MCF 10A (cell line): Measurements from ENCODE around the gene CCDC106. TPM values are rescaled to one million over a fixed set of nuclear protein-coding genes. Genes with fewer than 3 reads are reported as not detected.

Source experiments
- BruUV-seq: library from RNA; stranded (reverse); fragments of 400-500 nt; replicated peaks from 2 replicates; lab custom pipeline; 2021; lab: Mats Ljungman, UMichigan
- CTCF ChIA-PET: fragments of 300-600 bp; sonication (Branson Sonifier 250); formaldehyde crosslinking; extraction: SDS; loops from one replicate; lab custom pipeline; 2021; ENCODE audit warnings: antibody characterized with exemption, inconsistent platforms; lab: Yijun Ruan, JAX
- POLR2A ChIA-PET: fragments of 300-600, 350-650 bp; sonication (Branson Sonifier 250); formaldehyde crosslinking; extraction: SDS; loops from one replicate; lab custom pipeline; 2020; ENCODE audit warnings: antibody characterized with exemption, inconsistent platforms; lab: Yijun Ruan, JAX
- DNase-seq: peaks from one replicate; pipeline ENCODE4 v3.0.0-alpha.2; 2018; ENCODE audit not compliant: unreplicated experiment
- H3K27ac Mint-ChIP-seq: one replicate; pipeline ENCODE4 v1.8.0; 2022; ENCODE audit warnings: mild to moderate bottlenecking, low read depth, mixed read lengths; ENCODE audit not compliant: unreplicated experiment
- H3K27me3 Mint-ChIP-seq: one replicate; pipeline ENCODE4 v1.8.0; 2022; ENCODE audit warnings: mixed read lengths; ENCODE audit not compliant: insufficient read depth, unreplicated experiment
- H3K36me3 Mint-ChIP-seq: one replicate; pipeline ENCODE4 v1.8.0; 2022; ENCODE audit warnings: mild to moderate bottlenecking, moderate library complexity, mixed read lengths; ENCODE audit not compliant: insufficient read depth, unreplicated experiment
- H3K4me1 Mint-ChIP-seq: one replicate; pipeline ENCODE4 v1.8.0; 2022; ENCODE audit warnings: mixed read lengths; ENCODE audit not compliant: insufficient read depth, unreplicated experiment
- H3K4me3 Mint-ChIP-seq: one replicate; pipeline ENCODE4 v1.8.0; 2022; ENCODE audit warnings: mild to moderate bottlenecking, moderate library complexity, mixed read lengths; ENCODE audit not compliant: unreplicated experiment
- H3K9me3 Mint-ChIP-seq: one replicate; pipeline ENCODE4 v1.8.0; 2022; ENCODE audit warnings: mixed read lengths; ENCODE audit not compliant: unreplicated experiment
- CTCF ChIP-seq: fragments of 200-600 bp; IDR thresholded peaks from one replicate; pipeline ENCODE4 v1.8.0; 2022; ENCODE audit warnings: antibody characterized with exemption, mild to moderate bottlenecking; ENCODE audit not compliant: unreplicated experiment
- intact Hi-C: fragments of 100-400 bp; cut with micrococcal nuclease; formaldehyde crosslinking; loops from 2 replicates; pipeline ENCODE4 v1.14.1; 2022
- total RNA-seq: library from RNA; stranded (reverse); gene quantifications from 2 replicates; pipeline ENCODE4 v1.2.3, GENCODE V29; 2022

Gene CCDC106
- total RNA-seq, 1 experiment from 2014 or later: 2.5 TPM

- BruUV-seq: no TSS peak
- intact Hi-C loops: no loop called here
- no peak for DNase-seq
- ChIA-PET POLR2A (interaction anchor here (1.2 kb wide), 1 partner anchor 13 kb away, joined by 3 read pairs; the partner anchor contains the start of gene U2AF2), CTCF (interaction anchor here (0.6 to 1.4 kb wide), 3 partner anchors 8 to 436 kb away, joined by 3 to 7 read pairs (median 4); no protein-coding TSS in a partner anchor)
- Mint-ChIP-seq H3K4me3 (no peak overlapping the region), H3K27ac (no peak overlapping the region), H3K9me3 (no peaks in the 10 kb centered on the region), H3K36me3 (peaks cover 84% of the 10 kb centered on the region), H3K4me1 (peaks cover 11% of the 10 kb centered on the region), H3K27me3 (no peaks in the 10 kb centered on the region)
- TF ChIP-seq CTCF: no peak
These were observed 19.9 kb downstream of the CCDC106 start for GRCh38 chr19:55667958-55668357.

GRCh38 chr19:55668603-55669348, 20.8 kb downstream of the CCDC106 start:
- H3K27ac Mint-ChIP-seq: no peak overlapping the region
- no peaks in the 10 kb centered on the region for H3K9me3 Mint-ChIP-seq
- no peak overlapping the region for H3K4me3 Mint-ChIP-seq
- no peaks in the 10 kb centered on the region for H3K27me3 Mint-ChIP-seq
- CTCF ChIA-PET: interaction anchor here (1.1 to 1.4 kb wide), 2 partner anchors 9 to 12 kb away, joined by 3 to 7 read pairs; no protein-coding TSS in a partner anchor
- peaks cover 11% of the 10 kb centered on the region for H3K4me1 Mint-ChIP-seq
- POLR2A ChIA-PET: no interaction called here
- DNase-seq: no peak
- intact Hi-C loops: no loop called here
- peaks cover 84% of the 10 kb centered on the region for H3K36me3 Mint-ChIP-seq
- TF ChIP-seq CTCF: no peak
- no TSS peak for BruUV-seq

- H3K9me3 Mint-ChIP-seq: no peaks in the 10 kb centered on the region
These were observed 21.6 kb downstream of the CCDC106 start for GRCh38 chr19:55669418-55670279.

More at GRCh38 chr19:55669418-55670279, 21.6 kb downstream of the CCDC106 start:
- ChIA-PET CTCF (no interaction called here), POLR2A (interaction anchor here (2.8 kb wide), 1 partner anchor 13 kb away, joined by 12 read pairs; no protein-coding TSS in a partner anchor)
- H3K27ac Mint-ChIP-seq: no peak overlapping the region
- H3K27me3 Mint-ChIP-seq: no peaks in the 10 kb centered on the region
- H3K4me3 Mint-ChIP-seq: no peak overlapping the region
- peaks cover 82% of the 10 kb centered on the region for H3K36me3 Mint-ChIP-seq
- intact Hi-C loops: no loop called here
- DNase-seq: no peak
- peaks cover 15% of the 10 kb centered on the region for H3K4me1 Mint-ChIP-seq
- no peak for TF ChIP-seq CTCF
- BruUV-seq: no TSS peak
